ENCODE measurements around the gene TSPYL2.

The TSPYL2 gene

GRCh38 chrX:53081925-53082772 lies at the start of gene TSPYL2:
TSS of gene TSPYL2 (plus strand) at chrX:53082367. CDS start at chrX:53082499, 132 bp downstream.
- peak; percentile 93 for DNase-seq

GRCh38 chrX:53036149-53036548 lies 46.0 kb upstream of the TSPYL2 start:
- DNase-seq: no peak

GRCh38 chrX:53039236-53039635 lies 42.9 kb upstream of the TSPYL2 start:
- DNase-seq: no peak

- no peak for DNase-seq
Measured at GRCh38 chrX:53044995-53045394, 37.2 kb upstream of the TSPYL2 start.

GRCh38 chrX:53047228-53047627 lies 34.9 kb upstream of the TSPYL2 start:
- DNase-seq: no peak

- DNase-seq: peak; percentile 84
Measured at GRCh38 chrX:53048169-53049126, 33.7 kb upstream of the TSPYL2 start, which contains the start of gene GPR173. TSS of gene GPR173 (plus strand) at chrX:53048789. CDS start at chrX:53076622, 27,833 bp downstream.

GRCh38 chrX:53049127-53049517 lies 33.0 kb upstream of the TSPYL2 start:
- DNase-seq: no peak

GRCh38 chrX:53050841-53051240 lies 31.3 kb upstream of the TSPYL2 start:
- no peak for DNase-seq

GRCh38 chrX:53055244-53055849 lies 26.8 kb upstream of the TSPYL2 start:
- no peak for DNase-seq

- DNase-seq: no peak
Measured at GRCh38 chrX:53056292-53056691, 25.9 kb upstream of the TSPYL2 start.

- DNase-seq: no peak
Measured at GRCh38 chrX:53065104-53065503, 17.1 kb upstream of the TSPYL2 start.

- no peak for DNase-seq
Measured at GRCh38 chrX:53071064-53071463, 11.1 kb upstream of the TSPYL2 start.

- DNase-seq: peak; percentile 55
Measured at GRCh38 chrX:53071604-53072417, 10.4 kb upstream of the TSPYL2 start.

- no peak for DNase-seq
Measured at GRCh38 chrX:53072418-53073114, 9.6 kb upstream of the TSPYL2 start.

- no peak for DNase-seq
Measured at GRCh38 chrX:53073115-53073586, 9.0 kb upstream of the TSPYL2 start.

GRCh38 chrX:53075011-53075410 lies 7.2 kb upstream of the TSPYL2 start:
- DNase-seq: no peak

- no peak for DNase-seq
Measured at GRCh38 chrX:53076671-53077070, 5.5 kb upstream of the TSPYL2 start.

GRCh38 chrX:53077207-53078197 lies 4.7 kb upstream of the TSPYL2 start:
- no peak for DNase-seq

GRCh38 chrX:53078943-53079342 lies 3.2 kb upstream of the TSPYL2 start:
- no peak for DNase-seq

Measured in right forelimb (tissue), 1 donor.